Measurements from ENCODE around the gene FCGR2B.
A peak's percentile ranks its signal among the peaks of the same experiment; 100 is the strongest.
"Not testable (repeated sequence)": the region's sequence is repeated elsewhere in the genome, so short reads cannot be mapped to it uniquely, and the experiment has no call there.

Gene FCGR2B

DNA sequence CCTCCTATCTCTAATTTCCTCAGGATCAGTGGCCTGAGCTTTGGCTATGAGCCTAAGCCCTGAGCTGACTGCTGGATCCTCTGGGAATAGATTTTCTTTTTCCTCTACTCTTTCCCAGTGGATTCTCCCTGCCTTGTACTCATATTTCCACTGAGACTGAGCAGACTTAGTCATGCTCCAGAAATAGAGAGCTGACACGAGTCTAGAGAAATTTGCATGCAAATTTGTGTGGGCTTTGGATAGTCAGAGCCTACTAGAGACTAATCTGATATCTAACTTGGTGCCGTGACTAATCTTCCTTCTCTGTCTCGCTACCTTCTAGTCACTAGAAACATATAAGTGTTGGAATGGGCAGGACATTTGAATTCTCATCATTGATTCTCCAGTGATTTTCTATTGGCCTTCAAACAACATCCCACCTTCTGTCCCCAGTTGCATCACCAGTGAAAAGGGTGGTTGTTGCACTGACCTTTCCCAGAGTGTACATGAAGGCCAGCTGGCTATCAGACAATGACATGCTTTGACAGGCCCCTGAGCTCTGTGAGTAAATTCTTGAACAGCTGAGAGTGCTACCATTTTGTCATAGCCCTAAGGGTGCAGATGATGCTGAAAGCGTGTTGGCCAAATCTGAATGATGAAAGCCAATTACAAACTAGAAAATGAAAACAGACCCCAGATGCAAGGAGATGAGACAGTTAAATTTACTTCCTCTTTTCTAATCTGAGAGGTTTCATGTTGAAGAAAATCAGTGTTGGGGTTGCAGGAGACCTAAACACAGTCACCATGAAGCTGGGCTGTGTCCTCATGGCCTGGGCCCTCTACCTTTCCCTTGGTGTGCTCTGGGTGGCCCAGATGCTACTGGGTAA is 43.8 kb downstream of the FCGR2B start, which contains the start of gene FCRLA:
TSS of gene FCRLA (plus strand) at position 748 of the 866 bp plus-strand sequence. CDS start at position 784, 36 bp downstream.
- DNase-seq: no peak

DNA sequence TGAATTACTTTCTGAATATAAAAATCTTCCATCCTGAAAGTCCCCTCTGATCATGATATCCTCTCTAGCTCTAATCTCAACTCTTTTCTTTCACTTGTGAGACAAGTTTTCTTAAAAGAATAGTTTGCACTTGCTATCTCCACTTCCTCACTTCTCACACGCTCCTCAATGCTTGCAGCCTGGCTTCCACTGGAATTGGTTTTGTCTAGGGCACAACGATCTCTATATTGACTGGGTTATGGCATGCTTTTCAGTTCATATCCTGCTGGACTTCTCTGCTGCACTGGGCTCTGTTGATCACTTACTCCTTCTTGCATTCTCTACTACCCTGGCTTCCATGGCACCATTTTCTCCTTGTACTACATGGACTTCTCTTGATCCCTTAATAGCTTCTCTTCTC is 44.6 kb downstream of the FCGR2B start:
- no peak for DNase-seq

DNA sequence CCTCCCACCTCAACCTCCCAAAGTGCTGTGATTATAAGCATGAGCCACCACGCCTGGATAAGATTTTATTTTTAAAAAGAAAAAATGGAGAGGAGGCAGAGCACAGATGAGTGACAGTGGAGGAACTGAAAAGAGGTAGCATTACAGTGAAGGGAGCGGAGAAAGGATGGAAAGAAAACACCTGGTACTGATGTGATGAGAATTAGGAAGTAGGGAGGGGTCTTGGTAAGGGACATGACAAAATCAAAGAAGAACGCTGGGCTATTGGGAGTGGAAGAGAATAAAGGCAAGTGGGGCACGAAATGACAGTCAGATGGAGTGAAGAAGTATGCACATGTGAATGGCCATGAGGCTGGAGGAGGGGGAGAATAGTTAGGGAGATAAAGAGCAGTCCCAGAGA is 46.4 kb downstream of the FCGR2B start:
- no peak for DNase-seq

DNA sequence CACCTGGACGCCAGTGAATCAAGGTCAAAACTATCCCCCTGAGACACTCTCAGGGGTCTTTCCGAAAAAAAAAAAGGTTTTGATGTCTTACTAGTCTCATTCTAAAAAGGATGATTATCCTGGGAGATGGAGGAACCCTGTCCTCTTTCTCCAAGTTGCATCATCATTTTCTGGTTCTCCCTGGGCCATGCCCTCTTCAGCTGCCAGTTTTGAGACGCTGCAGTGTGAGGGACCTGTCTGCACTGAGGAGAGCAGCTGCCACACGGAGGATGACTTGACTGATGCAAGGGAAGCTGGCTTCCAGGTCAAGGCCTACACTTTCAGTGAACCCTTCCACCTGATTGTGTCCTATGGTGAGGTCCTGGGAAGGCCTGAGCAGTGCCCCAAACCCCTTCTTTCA is 47.6 kb downstream of the FCGR2B start:
- no peak for DNase-seq

DNA sequence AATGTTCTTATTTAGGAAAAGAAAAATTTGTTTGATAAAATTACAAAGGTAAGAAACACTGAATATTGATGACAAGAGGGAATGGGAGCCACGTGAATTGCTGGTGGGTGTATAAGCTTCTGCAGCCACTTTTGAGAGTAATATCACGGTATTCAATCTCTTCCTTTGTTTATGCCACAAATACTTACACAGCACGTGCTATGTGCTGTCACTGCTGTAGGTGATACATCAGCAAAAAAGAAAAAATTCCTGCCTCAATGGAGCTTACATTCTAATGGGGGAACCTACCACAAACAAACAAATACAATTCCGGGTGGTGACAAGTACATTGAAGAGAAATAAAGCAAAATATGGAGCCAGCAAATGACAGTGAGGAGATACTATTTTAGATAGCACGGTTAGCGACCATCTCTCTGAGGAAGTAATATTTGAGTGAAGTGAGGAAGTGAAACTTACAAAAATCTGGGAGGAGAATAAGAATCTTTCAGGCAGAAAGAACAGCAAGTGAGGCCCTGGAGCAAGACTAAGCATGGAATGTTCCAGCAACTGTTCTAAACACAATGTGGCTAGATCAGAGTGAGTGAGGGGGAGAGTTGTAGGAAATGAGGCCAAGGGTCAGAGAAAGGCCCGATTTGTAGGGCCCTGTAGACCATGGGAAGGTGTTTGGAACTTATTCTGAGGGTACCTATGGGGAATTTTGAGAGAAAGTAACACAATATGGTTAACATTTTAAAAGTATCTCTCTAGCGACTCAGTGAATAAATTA is 55.8 kb downstream of the FCGR2B start:
- no peak for DNase-seq

DNA sequence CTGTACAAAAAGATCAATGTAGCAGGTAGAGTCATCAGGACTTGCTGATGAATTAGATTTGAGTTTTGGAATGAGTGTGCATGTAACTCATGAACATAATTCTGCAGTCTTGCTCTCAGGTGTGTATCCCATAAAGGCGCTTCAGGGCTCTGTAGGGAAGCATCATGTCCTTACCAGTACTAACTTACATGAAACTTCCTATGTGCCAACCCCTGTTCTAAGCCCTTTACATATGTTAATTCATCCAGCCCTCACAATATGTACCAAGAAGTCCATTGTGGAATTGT is 56.3 kb downstream of the FCGR2B start:
- no peak for DNase-seq

DNA sequence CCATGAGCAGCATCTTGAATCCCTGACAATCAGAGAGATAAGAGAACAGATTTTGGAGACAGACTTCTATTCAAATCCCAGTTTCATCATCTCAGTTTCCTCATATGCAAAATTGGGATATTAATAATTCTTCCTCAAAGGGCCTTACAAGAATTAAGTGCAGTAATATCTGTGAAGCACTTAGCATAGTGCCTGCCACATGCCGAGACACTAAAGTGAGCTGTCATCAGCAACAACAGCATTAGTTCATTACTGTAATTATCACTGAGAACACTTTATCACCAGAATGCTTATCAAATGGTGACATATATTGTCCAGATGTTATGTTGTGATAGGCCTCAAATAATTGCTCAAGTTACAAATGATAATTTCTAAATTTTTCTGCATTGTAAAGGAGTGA is 57.5 kb downstream of the FCGR2B start:
- DNase-seq: no peak

- no peak for DNase-seq
These were observed 58.2 kb downstream of the FCGR2B start, which contains the start of gene FCRLB for GRCh38 chr1:161720956-161721737. FCRLB (plus strand) TSS chr1:161721544; CDS start chr1:161722673, 1,129 bp downstream.

GRCh38 chr1:161721738-161722343 is 58.9 kb downstream of the FCGR2B start:
- no peak for DNase-seq

GRCh38 chr1:161722406-161722805 is 59.5 kb downstream of the FCGR2B start:
- no peak for DNase-seq

- no peak for DNase-seq
These were observed 60.7 kb downstream of the FCGR2B start for GRCh38 chr1:161723459-161724141.

DNA sequence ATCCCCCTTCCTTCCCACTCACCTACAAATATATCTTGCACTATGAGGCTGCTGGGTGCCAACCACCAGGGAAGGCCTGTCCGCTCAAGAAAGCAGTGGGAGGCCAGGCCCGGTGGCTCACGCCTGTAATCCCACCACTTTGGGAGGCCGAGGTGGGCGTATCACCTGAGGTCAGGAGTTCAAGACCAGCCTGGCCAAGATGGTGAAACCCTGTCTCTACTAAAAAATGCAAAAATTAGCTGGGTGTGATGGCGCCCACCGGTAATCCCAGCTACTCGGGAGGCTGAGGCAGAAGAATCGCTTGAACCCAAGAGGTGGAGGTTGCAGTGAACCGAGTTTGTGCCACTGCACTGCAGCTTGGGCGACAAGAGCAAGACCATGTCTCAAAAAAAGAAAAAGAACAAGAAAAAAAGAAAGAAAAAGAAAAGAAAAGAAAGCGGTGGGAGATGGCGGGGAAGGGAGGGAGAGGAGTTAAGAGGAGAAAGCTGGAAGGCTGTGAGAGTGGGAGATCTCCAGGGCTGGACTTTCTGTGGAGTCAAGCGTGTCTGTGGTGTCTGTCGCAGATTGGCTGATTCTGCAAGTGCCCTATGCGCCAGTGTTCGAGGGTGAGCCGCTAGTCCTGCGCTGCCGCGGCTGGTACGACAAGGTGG is 62.4 kb downstream of the FCGR2B start:
- not testable (repeated sequence) for DNase-seq

GRCh38 chr1:161725908-161726472 is 63.0 kb downstream of the FCGR2B start:
- DNase-seq: no peak

DNA sequence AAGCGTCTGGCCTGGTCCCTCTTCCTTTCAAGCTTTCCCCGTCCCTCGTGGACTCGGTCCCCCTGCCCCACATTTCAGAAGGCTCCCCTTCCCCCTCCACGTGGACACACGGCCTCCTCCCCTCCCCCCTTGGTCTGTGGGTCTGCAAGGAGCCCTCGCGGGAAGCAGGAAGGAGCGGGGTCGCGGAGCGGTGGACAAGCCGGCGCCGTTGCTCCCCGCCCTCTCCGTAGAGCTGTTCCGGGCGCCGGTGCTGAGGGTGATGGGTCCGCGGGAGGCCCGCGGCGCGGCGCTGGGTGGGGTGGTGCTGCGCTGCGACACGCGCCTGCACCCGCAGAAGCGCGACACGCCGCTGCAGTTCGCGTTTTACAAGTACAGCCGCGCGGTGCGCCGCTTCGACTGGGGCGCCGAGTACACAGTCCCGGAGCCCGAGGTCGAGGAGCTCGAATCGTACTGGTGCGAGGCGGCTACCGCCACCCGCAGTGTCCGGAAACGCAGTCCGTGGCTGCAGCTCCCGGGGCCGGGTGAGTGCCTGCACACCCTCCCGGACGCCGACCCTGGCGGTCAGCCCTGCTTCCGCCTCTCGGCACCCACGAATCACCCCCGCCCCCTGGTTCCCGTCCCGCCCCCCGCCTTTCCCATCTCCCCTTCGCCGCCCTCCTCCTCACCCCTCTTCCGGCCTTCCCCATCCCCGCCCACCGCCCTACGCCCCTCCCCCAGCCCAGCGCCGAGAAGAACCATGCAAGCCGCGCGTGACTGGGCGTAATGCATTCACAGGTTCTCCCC is 63.7 kb downstream of the FCGR2B start:
- peak; percentile 71 for DNase-seq

- DNase-seq: no peak
These were observed 64.4 kb downstream of the FCGR2B start for GRCh38 chr1:161727256-161727924.
